Stimulated activated naive B cell treated with anti-CD40 and anti-IgM and Interleukin-4, amounts not matched to agents 10 μg/mL and 1 μg/mL and 100 μg/mL, for 72 hours (primary cell): ENCODE data around the gene TMEM242.

ENCODE experiments used
- ATAC-seq, 2 donors: fragments of 150-1000 bp; cut with Tn5 transposase; replicated peaks; 2 replicates each; pipeline ENCODE4 v1.10.0; 2021; ENCODE audit warnings: moderate library complexity in 1 of 2
- DNase-seq: peaks from one replicate; pipeline ENCODE4 v3.0.0; 2021
- H3K27ac Mint-ChIP-seq: one replicate; pipeline ENCODE4 v1.8.0; 2022; ENCODE audit warnings: mild to moderate bottlenecking, mixed read lengths
- H3K27me3 Mint-ChIP-seq, 2 donors: one replicate each; pipeline ENCODE4 v1.8.0; 2022; ENCODE audit warnings: mixed read lengths in 2 of 2
- H3K36me3 Mint-ChIP-seq, 2 donors: one replicate each; pipeline ENCODE4 v1.8.0; 2022; ENCODE audit warnings: mixed read lengths in 2 of 2, mild to moderate bottlenecking in 1 of 2
- H3K4me1 Mint-ChIP-seq, 2 donors: one replicate each; pipeline ENCODE4 v1.8.0; 2022; ENCODE audit warnings: mixed read lengths in 2 of 2, mild to moderate bottlenecking in 1 of 2
- H3K4me3 Mint-ChIP-seq, 2 donors: one replicate each; pipeline ENCODE4 v1.8.0; 2022; ENCODE audit warnings: mild to moderate bottlenecking in 2 of 2, mixed read lengths in 2 of 2, moderate library complexity in 1 of 2
- H3K9me3 Mint-ChIP-seq, 2 donors: one replicate each; pipeline ENCODE4 v1.8.0; 2022; ENCODE audit warnings: mixed read lengths in 2 of 2, mild to moderate bottlenecking in 1 of 2

Gene TMEM242

DNA sequence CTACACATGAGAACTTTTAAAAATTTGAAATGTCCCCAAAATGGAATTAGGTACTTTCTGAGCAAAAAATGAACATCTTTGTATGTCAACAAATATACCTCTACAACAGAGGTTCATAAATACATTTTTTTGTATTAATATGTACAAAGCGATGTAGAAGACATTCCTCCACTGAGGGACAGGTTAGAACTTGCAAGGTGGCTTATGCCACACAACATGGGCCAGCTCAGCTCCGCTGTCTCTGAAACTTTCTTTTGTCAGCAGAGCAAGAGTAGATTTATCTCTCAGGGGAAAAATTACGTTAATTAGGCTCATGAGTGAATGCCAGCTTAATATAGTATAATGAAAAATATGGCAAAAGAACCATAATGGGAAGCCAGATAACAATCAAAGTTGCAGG lies 10.6 kb upstream of the TMEM242 start:
- no peak overlapping the region for H3K4me3 Mint-ChIP-seq
- H3K27ac Mint-ChIP-seq: no peak overlapping the region
- H3K36me3 Mint-ChIP-seq: no peaks in the 10 kb centered on the region
- no peak for ATAC-seq
- no peaks in the 10 kb centered on the region for H3K4me1 Mint-ChIP-seq
- DNase-seq: no peak
- H3K27me3 Mint-ChIP-seq: peaks cover 36 to 55% of the 10 kb centered on the region in 2 donors
- no peaks in the 10 kb centered on the region for H3K9me3 Mint-ChIP-seq

DNA sequence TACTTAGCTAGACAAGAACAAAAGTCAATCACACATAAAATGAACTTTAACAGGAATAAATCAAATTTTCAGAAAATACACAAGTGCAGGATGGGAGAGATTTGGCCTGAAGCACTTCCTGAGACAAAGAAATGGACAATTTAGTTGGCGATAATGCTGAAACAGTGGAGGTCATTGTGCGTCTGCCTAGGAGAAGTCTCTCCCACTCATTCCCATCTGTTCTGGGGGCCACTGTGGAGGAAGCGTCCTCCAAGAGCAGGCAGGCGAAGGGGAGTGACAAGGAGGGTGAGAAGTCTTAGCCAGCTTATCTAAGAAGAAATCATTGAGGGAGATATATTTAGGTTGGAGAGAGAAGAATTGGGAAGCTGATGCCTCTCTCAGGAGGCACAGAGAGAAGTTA lies 10.2 kb upstream of the TMEM242 start:
- Mint-ChIP-seq H3K27ac (no peak overlapping the region), H3K27me3 (peaks cover 36 to 53% of the 10 kb centered on the region in 2 donors), H3K36me3 (no peaks in the 10 kb centered on the region), H3K4me3 (no peak overlapping the region), H3K4me1 (no peaks in the 10 kb centered on the region), H3K9me3 (no peaks in the 10 kb centered on the region)
- DNase-seq (no peak), ATAC-seq (no peak)

- no peaks in the 10 kb centered on the region for H3K4me1 Mint-ChIP-seq
- ATAC-seq (peak; percentile 25 to 63), DNase-seq (no peak)
- peaks cover 33 to 54% of the 10 kb centered on the region in 2 donors for H3K27me3 Mint-ChIP-seq
- H3K27ac Mint-ChIP-seq: no peak overlapping the region
- H3K4me3 Mint-ChIP-seq: no peak overlapping the region
- H3K36me3 Mint-ChIP-seq: no peaks in the 10 kb centered on the region
- no peaks in the 10 kb centered on the region for H3K9me3 Mint-ChIP-seq
Observed at GRCh38 chr6:157332813-157333212, 9.5 kb upstream of the TMEM242 start.

GRCh38 chr6:157330831-157331230 lies 7.5 kb upstream of the TMEM242 start:
- DNase-seq (no peak), ATAC-seq (no peak)
- H3K27ac Mint-ChIP-seq: no peak overlapping the region
- peaks cover 44 to 56% of the 10 kb centered on the region in 2 donors for H3K27me3 Mint-ChIP-seq
- H3K36me3 Mint-ChIP-seq: no peaks in the 10 kb centered on the region
- H3K4me1 Mint-ChIP-seq: no peaks in the 10 kb centered on the region
- H3K4me3 Mint-ChIP-seq: no peak overlapping the region
- H3K9me3 Mint-ChIP-seq: no peaks in the 10 kb centered on the region

- no peak for DNase-seq
- ATAC-seq: no peak
- Mint-ChIP-seq H3K36me3 (no peaks in the 10 kb centered on the region), H3K4me3 (no peak overlapping the region), H3K4me1 (no peaks in the 10 kb centered on the region), H3K27ac (no peak overlapping the region), H3K27me3 (peaks cover 46 to 58% of the 10 kb centered on the region in 2 donors), H3K9me3 (no peaks in the 10 kb centered on the region)
Observed at GRCh38 chr6:157329829-157330228, 6.5 kb upstream of the TMEM242 start.

DNA sequence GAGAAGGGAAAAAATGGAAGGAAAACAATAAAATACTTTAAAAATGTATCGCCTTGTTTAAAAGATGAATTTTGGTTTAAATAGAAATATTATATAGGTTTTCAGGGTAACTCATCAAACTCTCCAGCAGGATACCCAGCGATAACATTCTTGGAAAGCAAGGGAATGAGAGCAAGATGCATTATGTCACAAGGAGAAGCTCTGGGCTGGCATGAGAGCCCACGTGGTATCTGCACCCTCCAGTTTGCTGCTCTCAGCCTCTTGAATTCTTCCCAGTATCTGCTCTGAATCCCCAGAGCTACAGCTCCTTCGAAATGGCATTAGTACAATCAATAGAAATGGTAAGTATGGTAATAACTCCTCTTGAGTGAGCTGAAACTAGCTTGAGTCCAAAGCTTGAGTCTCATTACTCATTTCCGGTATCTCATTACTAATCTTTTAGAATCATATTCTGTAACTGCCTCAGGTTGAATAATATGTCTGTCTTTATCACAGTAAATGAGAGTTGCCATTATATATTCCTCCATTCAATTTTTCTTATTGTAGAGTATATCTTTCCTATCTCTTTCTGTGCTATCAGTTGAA lies 4.9 kb upstream of the TMEM242 start:
- Mint-ChIP-seq H3K9me3 (no peaks in the 10 kb centered on the region), H3K27ac (no peak overlapping the region), H3K4me3 (no peak overlapping the region), H3K36me3 (no peaks in the 10 kb centered on the region), H3K27me3 (peaks cover 38 to 49% of the 10 kb centered on the region in 2 donors), H3K4me1 (peaks cover 5 to 8% of the 10 kb centered on the region in 2 donors)
- ATAC-seq: no peak
- DNase-seq: no peak

DNA sequence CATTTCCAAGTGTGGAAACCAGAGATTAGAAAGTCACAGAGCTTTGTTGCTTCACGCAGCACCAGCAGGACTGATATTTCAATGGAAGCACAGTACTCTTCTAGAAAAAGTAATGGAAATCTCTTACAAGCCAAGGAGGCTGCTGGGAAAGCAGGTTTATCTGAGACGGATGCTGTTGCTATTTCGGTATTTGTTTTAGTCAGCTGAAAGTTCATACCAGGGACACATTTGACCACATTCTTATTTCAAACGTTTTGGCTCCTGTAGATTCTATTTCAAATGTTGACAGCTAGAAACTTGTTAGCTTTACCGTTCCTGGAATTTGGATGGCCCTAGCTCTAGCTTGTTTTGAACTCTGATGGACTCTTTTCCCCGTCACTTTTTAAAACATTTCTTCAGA lies 3.7 kb upstream of the TMEM242 start:
- Mint-ChIP-seq H3K4me1 (peaks cover 6 to 8% of the 10 kb centered on the region in 2 donors), H3K27ac (no peak overlapping the region), H3K27me3 (peaks cover 30 to 39% of the 10 kb centered on the region in 2 donors), H3K9me3 (no peaks in the 10 kb centered on the region), H3K4me3 (no peak overlapping the region), H3K36me3 (no peaks in the 10 kb centered on the region)
- no peak for ATAC-seq
- DNase-seq: no peak

- Mint-ChIP-seq H3K9me3 (no peaks in the 10 kb centered on the region), H3K4me3 (no peak overlapping the region), H3K27me3 (peaks cover 30 to 36% of the 10 kb centered on the region in 2 donors), H3K27ac (no peak overlapping the region), H3K36me3 (no peaks in the 10 kb centered on the region), H3K4me1 (peaks cover 6 to 8% of the 10 kb centered on the region in 2 donors)
- DNase-seq: no peak
- ATAC-seq: no peak
Observed at GRCh38 chr6:157325069-157325805, 1.9 kb upstream of the TMEM242 start.

- peak; percentile 31 to 41 for ATAC-seq
- H3K4me1 Mint-ChIP-seq: peaks cover 6 to 8% of the 10 kb centered on the region in 2 donors
- peak overlapping the region; percentile 95 to 98 for H3K4me3 Mint-ChIP-seq
- H3K27me3 Mint-ChIP-seq: peaks cover 20 to 25% of the 10 kb centered on the region in 2 donors
- H3K36me3 Mint-ChIP-seq: no peaks in the 10 kb centered on the region
- peak; percentile 9 for DNase-seq
- no peaks in the 10 kb centered on the region for H3K9me3 Mint-ChIP-seq
- H3K27ac Mint-ChIP-seq: peak overlapping the region; percentile 97
Observed at GRCh38 chr6:157323966-157324300, 614 bp upstream of the TMEM242 start.

- Mint-ChIP-seq H3K9me3 (no peaks in the 10 kb centered on the region), H3K27me3 (peaks cover 18 to 20% of the 10 kb centered on the region in 2 donors), H3K4me1 (peaks cover 6 to 8% of the 10 kb centered on the region in 2 donors), H3K36me3 (peaks cover 4% of the 10 kb centered on the region in 2 donors), H3K4me3 (peak overlapping the region; percentile 95 to 98), H3K27ac (peak overlapping the region; percentile 97)
- no peak for ATAC-seq
- DNase-seq: no peak
Observed at GRCh38 chr6:157322792-157323254, 496 bp downstream of the TMEM242 start.

DNA sequence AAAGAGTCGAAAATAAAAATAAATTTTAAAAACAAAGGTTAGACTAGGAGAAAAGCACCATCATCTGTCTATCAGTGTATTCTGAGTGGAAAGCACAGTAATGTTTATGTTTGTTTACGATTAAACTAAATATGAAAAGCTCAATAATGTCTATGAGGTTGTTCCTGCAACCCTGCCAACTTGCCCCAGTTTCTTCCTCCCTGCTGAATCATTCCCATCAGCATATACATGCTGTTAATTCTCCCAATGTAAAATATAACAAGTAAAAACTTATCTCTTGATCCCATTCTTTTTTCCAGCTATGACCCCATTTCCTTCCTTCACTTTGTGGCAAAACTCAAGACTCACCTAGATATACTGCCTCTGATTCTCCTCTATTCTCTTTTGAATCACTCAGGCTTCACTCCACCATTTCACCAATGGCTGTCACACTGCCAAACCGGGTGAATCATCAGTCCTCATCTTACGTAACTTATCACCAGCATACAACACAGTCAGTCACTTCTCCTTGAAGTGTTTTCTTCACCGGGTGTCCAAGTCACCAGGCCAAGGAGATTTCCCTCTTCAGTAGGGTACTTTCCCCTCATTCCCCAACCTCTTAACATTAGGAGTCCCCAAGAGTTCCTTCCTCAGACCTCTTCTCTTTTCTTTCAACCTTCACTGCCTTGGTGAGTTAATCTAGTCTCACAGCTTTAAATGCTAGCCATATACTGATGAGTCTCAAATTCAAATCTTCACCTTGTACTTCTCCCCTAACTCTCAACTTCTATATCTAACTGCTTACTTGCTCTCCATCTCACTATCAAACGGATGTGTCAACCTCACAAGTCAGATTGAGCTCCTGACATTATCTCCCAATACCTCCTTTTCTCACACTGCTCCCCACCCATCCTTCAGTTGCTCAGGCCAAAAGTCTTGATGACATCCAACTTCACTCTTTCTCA lies 6.2 kb downstream of the TMEM242 start:
- peaks cover 29 to 33% of the 10 kb centered on the region in 2 donors for H3K36me3 Mint-ChIP-seq
- DNase-seq (no peak), ATAC-seq (peak in 1 of 2 donors; percentile 36)
- H3K4me3 Mint-ChIP-seq: no peak overlapping the region
- peaks cover 7 to 11% of the 10 kb centered on the region in 2 donors for H3K4me1 Mint-ChIP-seq
- no peaks in the 10 kb centered on the region for H3K9me3 Mint-ChIP-seq
- no peaks in the 10 kb centered on the region for H3K27me3 Mint-ChIP-seq
- no peak overlapping the region for H3K27ac Mint-ChIP-seq

DNA sequence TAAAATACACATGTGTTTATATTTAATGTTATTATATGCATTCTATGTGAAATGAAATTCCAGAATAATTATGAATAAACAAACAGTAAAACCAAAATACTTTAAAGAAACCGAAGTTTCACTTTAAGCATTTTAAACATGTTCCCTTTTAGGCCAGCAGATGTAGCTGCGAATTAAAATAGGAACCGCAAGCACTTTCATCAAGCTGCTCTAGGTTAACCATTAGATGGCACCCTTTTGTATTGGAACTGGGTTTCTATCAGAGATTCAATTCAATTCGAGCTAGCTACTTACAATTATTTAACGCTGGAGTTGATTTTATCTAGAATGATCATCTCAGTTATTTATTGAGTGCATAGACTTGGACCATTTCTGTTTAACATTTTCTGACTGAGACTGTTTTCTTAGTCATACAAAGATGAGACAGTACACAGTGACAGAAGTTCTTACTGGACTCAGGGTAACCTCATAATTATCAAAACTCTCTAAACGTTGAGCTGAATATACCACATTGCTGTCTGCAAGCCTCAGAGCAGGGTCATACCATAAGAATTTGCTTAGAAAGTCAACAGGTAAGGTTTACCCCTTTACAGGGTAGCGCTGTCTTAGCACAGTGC lies 8.5 kb downstream of the TMEM242 start:
- ATAC-seq (peak; percentile 80 to 89), DNase-seq (no peak)
- H3K36me3 Mint-ChIP-seq: peaks cover 40 to 45% of the 10 kb centered on the region in 2 donors
- no peak overlapping the region for H3K4me3 Mint-ChIP-seq
- H3K27ac Mint-ChIP-seq: no peak overlapping the region
- no peaks in the 10 kb centered on the region for H3K27me3 Mint-ChIP-seq
- no peaks in the 10 kb centered on the region for H3K9me3 Mint-ChIP-seq
- peaks cover 7 to 11% of the 10 kb centered on the region in 2 donors for H3K4me1 Mint-ChIP-seq

- Mint-ChIP-seq H3K27ac (no peak overlapping the region), H3K4me3 (no peak overlapping the region), H3K36me3 (peaks cover 39 to 45% of the 10 kb centered on the region in 2 donors), H3K4me1 (peaks cover 7 to 11% of the 10 kb centered on the region in 2 donors), H3K27me3 (no peaks in the 10 kb centered on the region), H3K9me3 (no peaks in the 10 kb centered on the region)
- ATAC-seq (no peak), DNase-seq (no peak)
Observed at GRCh38 chr6:157313531-157314467, 9.5 kb downstream of the TMEM242 start.
